HL-60 (cell line): ENCODE results near the gene ALOX12.

Experiments
- DNase-seq, 2 experiments: peaks; one replicate each; pipeline ENCODE4 v3.0.0-alpha.2; 2010 to 2020; ENCODE audit warnings: low read depth in 1 of 2, low spot score in 1 of 2
- H3K27ac ChIP-seq: fragments of 250-450 bp; sonication (Bioruptor Pico); replicated peaks from 2 replicates; pipeline ENCODE4 v1.5.1; 2020; ENCODE audit warnings: mild to moderate bottlenecking, moderate library complexity
- H3K27me3 ChIP-seq: fragments of 250-450 bp; sonication (Bioruptor Pico); 2 replicates; pipeline ENCODE4 v1.5.1; 2021; ENCODE audit warnings: mild to moderate bottlenecking, moderate library complexity; ENCODE audit not compliant: insufficient read depth, poor library complexity, severe bottlenecking
- H3K4me3 ChIP-seq: replicated peaks from 2 replicates; pipeline ENCODE4 v1.5.1; 2011; ENCODE audit warnings: mild to moderate bottlenecking, control low read depth, low read length; ENCODE audit not compliant: insufficient read depth
- CTCF ChIP-seq: IDR thresholded peaks from one replicate; pipeline ENCODE4 v1.5.1; 2011; ENCODE audit warnings: low read length, control low read depth, inconsistent platforms; ENCODE audit not compliant: insufficient read depth
- GABPA ChIP-seq: IDR thresholded peaks from 2 replicates; pipeline ENCODE4 v1.6.1; 2012; ENCODE audit warnings: low read depth
- POLR2AphosphoS5 ChIP-seq: IDR thresholded peaks from 2 replicates; pipeline ENCODE4 v1.6.1; 2012; ENCODE audit warnings: low read depth
- REST ChIP-seq: IDR thresholded peaks from 2 replicates; pipeline ENCODE4 v1.6.1; 2012; ENCODE audit warnings: low read depth; ENCODE audit not compliant: insufficient replicate concordance
- SPI1 ChIP-seq: IDR thresholded peaks from 2 replicates; pipeline ENCODE4 v1.6.1; 2012; ENCODE audit warnings: low read depth, mild to moderate bottlenecking, borderline replicate concordance

Gene ALOX12

GRCh38 chr17:7042501-7043181, 46.8 kb downstream of the ALOX12 start:
- H3K4me3 ChIP-seq = no peak overlapping the region
- H3K27ac ChIP-seq = no peak overlapping the region
- TF ChIP-seq SPI1 = no peak
- no peak for TF ChIP-seq CTCF
- no peak for TF ChIP-seq POLR2AphosphoS5
- no peak for TF ChIP-seq REST
- TF ChIP-seq GABPA = no peak
- no peak for DNase-seq
- H3K27me3 ChIP-seq = peaks cover 12% of the 10 kb centered on the region

DNA sequence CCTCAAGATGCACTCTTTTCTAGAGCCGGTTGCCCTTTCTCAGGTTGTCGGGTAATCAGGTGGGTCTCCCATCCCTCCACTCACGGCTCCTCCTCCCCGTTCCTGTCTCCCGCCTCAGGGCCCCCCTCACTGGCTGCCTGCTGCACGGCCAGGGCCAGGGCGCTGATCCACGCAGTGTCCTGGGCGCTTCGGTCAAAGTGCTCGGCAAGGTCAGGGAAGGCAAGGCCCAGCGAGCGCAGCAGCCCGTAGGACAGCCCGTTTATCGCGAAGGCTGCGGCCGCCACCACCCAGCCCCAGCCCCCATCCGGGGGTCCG, 47.3 kb downstream of the ALOX12 start:
- TF ChIP-seq REST = no peak
- Histone ChIP-seq H3K4me3 (no peak overlapping the region), H3K27ac (no peak overlapping the region), H3K27me3 (peaks cover 12% of the 10 kb centered on the region)
- no peak for DNase-seq

GRCh38 chr17:7043497-7044198, 47.8 kb downstream of the ALOX12 start, which contains the start of gene SLC16A11:
SLC16A11 (minus strand) TSS chr17:7044092; CDS start chr17:7043513, 579 bp downstream.
- Histone ChIP-seq H3K27ac (no peak within 1 kb of the TSS), H3K27me3 (peaks cover 12% of the 10 kb centered on the region), H3K4me3 (no peak within 1 kb of the TSS)
- no peak for TF ChIP-seq POLR2AphosphoS5
- TF ChIP-seq CTCF = no peak
- no peak for TF ChIP-seq REST
- no peak for TF ChIP-seq SPI1
- no peak for TF ChIP-seq GABPA
- no peak for DNase-seq
